GM21528 (cell line): ENCODE results near the gene BSPH1.
"Not testable (repeated sequence)": the region's sequence is repeated elsewhere in the genome, so short reads cannot be mapped to it uniquely, and the experiment has no call there.

Source experiments
- ATAC-seq: cut with Tn5 transposase; IDR thresholded peaks from one replicate; pipeline ENCODE4 v1.9.1; 2021; ENCODE audit warnings: mild to moderate bottlenecking, moderate library complexity; ENCODE audit not compliant: unreplicated experiment, low FRiP score

Gene BSPH1, protein sequence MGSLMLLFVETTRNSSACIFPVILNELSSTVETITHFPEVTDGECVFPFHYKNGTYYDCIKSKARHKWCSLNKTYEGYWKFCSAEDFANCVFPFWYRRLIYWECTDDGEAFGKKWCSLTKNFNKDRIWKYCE

DNA sequence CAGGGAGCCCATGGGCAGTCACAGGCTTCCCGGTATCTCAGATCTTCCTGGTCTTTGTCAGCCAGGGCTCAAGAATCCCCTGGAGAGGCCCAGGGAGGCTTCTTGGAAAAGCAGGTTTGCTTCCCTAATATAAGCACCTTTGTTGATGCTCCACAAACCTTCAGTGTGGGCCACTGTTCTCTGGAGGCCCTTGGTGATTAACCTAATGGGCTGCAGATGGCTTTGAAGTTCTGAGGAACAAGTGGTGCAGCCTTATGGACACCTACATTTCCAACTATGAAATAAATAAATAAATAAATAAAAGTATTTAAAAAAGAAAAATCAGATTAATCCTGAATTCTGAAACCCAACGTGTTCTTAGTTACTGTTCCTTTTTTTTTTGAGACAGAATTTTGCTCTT, at the start of gene BSPH1:
BSPH1 (minus strand) TSS at position 101 of the 400 bp plus-strand sequence; CDS start at position 12, 89 bp downstream.
- ATAC-seq = no peak

GRCh38 chr19:48036765-48037164, 44.8 kb upstream of the BSPH1 start:
- ATAC-seq = no peak

DNA sequence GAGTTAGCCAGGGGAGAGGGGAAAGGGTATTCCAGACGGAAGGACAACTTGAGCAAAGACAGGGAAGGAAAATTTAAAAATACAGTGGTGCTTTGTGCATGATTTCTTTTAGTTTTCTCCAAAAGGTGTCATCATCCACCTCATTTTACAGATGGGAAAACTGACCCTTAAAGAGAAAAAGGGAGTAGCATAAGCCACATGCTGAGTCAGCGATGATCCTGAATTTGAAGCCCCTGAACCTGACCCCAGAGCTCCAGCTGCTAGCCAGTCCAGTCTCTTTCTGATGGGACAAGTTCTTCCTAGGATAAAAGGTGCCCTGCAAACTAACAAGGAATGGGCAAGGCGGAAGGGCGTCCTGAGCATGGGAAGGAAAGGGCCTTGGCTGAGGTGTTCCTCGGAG, 41.6 kb upstream of the BSPH1 start:
- no peak for ATAC-seq

DNA sequence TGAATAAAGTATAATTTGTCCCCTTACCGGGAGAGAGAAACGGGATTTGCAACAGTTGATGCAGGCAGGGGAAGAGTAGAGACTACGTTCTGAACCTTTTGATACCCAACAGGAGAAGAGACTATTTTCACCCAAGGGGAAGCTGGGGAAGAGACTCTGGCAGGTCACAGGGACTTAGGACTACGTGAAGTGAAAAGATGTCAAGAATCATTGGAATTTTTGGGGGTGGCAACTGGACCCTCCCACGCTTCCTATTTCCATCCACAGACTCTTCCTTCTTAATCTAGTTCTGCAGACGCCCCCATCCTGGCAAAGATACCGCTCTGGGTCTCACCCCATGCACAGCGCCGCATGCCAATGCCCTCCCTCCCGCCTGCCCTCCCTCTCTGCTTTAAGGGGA, 38.1 kb upstream of the BSPH1 start:
- no peak for ATAC-seq

- no peak for ATAC-seq
Measured at GRCh38 chr19:48029431-48029830, 37.5 kb upstream of the BSPH1 start.

DNA sequence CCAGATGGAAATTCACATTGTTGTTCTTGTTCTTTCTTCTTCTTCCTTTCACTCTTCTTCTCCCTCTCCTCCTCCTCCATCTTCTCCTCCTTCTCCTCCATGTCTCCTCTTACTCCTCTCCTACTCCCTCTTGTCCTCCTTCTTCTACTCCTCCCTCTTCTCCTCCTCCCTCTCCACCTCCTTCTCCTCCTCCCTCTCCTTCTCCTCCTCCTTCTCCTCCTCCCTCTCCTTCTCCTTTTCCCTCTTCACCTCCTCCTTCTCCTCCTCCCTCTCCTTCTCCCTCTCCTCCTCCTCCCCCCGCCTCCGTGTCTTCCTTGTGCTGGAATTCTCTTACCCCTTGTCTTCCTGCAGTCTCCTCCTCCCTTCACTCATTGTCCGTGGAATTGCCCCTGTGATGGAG, 33.5 kb upstream of the BSPH1 start:
- ATAC-seq = no peak

DNA sequence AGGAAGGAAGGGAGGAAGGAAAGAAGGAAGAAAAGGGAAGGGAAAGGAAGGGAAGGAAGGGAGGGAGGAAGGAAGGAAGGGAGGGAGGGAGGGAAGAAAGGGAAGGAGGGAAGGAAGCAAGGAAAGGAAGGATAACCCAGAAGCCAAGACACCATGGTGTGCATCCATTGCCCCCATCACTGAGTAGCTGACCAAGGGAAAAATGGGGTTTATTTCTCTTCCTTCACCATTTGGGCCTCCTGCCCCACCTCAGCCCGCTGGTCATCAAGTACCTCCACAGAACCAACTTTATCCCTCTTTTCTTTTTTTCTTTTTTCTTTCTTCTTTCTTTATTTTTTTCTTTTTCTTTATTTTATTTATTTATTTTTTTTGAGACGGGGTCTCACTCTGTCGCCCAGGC, 31.5 kb upstream of the BSPH1 start:
- ATAC-seq = no peak

DNA sequence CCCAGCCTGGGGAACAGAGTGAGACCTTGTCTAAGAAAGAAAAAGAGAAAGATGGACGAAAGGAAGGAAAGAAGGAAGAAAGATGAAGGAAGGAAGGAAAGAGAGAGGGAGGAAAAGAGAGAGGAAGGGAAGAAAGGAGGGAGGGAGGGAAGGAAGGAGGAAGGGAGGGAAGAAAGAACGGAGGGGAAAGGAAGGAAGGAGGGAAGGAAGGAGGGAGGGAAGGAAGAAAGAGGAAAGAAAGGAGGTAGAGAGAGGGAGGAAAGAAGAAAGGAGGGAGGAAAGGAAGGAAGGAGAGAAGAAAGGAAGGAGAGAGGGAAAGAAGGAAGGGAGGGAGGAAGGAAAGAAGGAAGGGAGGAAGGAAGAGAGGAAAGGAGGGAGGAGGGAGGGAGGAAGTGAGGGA, 31.0 kb upstream of the BSPH1 start:
- no peak for ATAC-seq

GRCh38 chr19:48020686-48021085, 28.7 kb upstream of the BSPH1 start:
- ATAC-seq = no peak

DNA sequence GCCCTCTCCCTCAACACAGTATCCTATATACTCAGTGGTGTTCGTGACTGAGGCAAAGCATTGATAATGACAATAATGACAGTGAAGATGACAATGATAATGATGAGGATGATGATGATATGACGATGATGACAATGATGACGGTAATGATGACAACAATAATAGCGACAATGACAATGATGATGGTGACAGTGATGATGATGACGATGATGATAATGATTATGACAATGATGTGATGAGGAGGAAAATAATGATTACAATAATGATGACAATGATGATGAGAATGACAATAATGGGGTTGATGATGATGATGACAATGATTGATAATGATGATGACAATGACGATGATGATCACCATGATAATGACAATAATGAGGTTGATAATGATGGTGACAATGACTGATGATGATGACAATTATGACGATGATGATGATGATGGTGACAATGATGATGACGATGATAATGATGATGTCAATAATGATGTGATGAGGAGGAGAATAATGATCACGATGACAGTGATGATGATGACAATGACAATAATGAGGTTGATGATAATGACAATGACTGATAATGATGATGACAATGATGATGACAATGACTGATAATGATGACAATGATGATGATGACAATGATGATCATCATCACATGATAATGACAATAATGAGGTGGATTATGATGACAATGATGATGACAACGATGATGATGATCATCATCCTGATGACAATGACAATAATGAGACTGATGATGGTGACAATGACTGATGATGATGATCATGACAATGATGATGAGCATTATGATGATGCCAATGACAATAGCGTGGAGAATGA, 19.2 kb upstream of the BSPH1 start:
- ATAC-seq = no peak

DNA sequence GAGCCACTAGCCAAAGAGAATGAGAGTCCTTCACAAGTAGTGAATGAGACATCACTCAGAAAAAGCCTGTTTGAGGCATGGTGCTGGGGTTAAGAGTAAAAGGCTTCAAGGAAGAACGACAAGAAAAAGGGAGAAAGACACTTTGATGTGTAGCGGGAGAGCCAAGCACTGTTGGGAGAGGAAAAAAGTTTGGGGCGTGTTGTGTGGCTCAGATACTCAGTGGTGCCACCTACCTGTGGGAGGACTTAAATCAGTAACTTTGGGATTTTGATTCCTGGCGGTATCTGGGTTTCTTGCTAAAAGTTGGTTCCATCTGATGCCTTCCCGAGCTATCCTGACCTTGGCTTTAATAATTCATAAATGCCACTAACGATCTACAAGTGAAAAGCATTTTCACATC, 14.8 kb upstream of the BSPH1 start:
- ATAC-seq = no peak

DNA sequence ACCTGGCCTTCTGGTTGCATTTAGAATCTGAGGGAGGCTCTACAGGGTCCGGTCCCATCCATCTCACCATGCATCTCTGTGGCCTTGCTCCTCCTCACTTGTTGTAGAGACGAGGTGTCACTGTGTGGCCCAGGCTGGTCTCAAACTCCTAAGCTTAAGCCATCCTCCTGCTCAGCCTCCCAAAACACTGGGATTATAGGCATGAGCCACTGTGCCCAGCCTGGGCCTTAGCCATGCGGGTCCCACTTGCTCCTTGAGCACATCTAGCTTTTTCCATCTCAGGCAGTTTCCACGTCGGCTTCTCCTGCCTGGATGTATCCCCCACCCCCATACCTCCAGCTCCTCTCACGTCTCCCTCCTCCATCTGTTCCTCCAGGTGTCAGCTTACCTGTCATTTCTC, 12.3 kb upstream of the BSPH1 start:
- ATAC-seq = no peak

- ATAC-seq = no peak
Measured at GRCh38 chr19:48000846-48001245, 8.9 kb upstream of the BSPH1 start.

DNA sequence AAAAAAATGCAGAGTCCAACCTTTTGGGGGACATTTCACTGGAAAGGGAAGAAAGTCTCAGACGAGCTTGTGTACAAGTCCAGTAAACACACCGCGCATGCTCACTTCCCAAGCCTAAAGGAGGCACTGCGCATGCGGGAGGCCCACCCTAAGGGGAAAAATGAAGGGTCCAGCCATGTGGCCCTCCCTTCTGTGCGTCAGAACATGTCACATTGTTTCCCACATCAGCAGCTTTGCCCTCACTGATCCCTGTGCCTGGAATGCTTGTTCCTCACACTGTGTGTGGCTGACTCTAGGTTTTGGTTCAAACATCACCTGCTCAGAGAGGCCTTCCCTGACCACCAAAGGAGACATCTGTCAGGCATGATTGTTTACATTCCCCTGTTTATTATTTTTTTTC, 6.8 kb upstream of the BSPH1 start:
- no peak for ATAC-seq

DNA sequence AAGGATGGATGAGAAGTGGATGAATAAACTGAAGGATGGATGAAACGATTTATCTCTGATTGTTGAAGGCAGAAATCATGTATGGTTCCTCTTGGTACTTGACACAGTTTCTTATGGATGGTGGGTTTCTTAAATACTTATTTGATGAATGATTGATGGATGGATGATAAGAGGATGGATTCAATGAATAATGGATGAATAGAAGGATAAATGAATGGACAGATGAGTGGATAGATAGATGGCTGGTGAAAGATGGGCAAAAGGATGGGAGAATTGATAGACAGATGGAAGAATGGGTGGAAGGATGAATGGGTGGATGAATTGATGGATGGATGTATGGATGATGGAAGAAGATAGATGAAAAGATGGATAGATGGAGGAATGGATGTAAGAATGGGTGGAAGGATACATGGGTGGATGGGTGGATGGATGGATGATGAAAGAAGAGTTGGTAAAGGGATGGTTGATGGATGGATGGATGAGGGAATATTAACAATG, 4.3 kb upstream of the BSPH1 start:
- no peak for ATAC-seq

GRCh38 chr19:47994209-47994802, 2.3 kb upstream of the BSPH1 start, which contains the start of gene ELSPBP1:
Gene ELSPBP1 (plus strand): TSS chr19:47994632. CDS start chr19:48008668, 14,036 bp downstream.
- ATAC-seq = no peak

DNA sequence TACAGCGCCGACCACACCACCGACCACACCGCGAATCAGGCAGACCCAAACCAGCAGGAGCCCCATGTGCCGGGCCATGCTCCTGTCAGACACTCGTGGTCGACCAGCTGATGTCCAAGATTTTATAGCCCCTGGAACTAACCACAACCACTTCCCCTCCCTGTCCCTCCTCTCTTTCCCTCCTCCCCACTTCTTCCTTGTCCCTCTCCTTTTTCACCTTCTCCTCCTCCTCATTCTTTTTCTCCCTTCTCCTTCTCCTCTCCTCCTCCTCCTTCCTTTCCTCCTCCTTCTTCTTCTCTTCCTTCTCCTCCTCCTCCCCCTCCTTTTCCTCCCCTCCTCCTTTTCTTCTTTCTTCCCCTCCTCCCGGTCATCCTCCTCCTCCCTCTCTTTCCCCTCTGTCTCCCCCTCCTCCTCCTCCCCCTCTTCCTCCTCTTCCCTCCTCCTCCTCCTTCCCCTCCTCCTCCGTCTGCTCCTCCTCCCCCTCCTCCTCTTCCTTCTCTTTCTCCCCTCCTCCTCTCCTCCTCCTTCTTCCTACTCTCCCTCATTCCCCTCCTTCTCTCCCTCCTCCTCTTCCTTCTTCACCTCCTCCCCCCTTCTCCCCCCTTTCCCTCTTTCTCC, 670 bp downstream of the BSPH1 start:
- ATAC-seq = no peak

GRCh38 chr19:47973529-47973928, 18.4 kb downstream of the BSPH1 start:
- ATAC-seq = no peak

GRCh38 chr19:47955936-47956335, 36.0 kb downstream of the BSPH1 start:
- not testable (repeated sequence) for ATAC-seq

DNA sequence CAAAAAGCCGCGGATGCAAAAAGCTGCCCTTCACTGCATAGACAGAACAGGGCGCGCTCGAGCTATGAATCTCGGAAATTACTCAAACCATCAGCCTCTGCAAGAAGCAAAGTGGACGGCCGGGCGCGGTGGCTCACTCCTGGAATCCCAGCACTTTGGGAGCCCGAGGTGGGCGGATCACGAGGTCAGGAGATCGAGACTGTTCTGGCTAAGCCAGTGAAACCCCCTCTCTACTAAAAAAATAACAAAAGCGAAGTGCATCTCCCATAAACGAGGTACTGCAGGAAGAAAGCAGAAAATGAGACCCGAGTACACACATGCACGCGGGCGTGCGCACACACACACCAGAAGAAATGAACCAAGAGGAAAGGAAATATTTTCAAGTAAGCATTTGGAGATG, 39.8 kb downstream of the BSPH1 start:
- not testable (repeated sequence) for ATAC-seq

GRCh38 chr19:47949852-47950521, 42.0 kb downstream of the BSPH1 start:
- ATAC-seq = not testable (repeated sequence)
